Caco-2 (cell line): ENCODE data around the gene S100A5. TPM values are rescaled to one million over a fixed set of nuclear protein-coding genes. Genes with fewer than 3 reads are reported as not detected.

Source experiments
- BruUV-seq: library from RNA; stranded (reverse); fragments of 400-500 nt; replicated peaks from 2 replicates; lab custom pipeline; 2021; lab: Mats Ljungman, UMichigan
- CTCF ChIA-PET: fragments of 300-600 bp; sonication (Branson Sonifier 250); formaldehyde crosslinking; loops from one replicate; lab custom pipeline; 2022; ENCODE audit warnings: antibody characterized with exemption; lab: Charles Lee
- POLR2A ChIA-PET: fragments of 300-600 bp; sonication (Branson Sonifier 250); formaldehyde crosslinking; loops from one replicate; lab custom pipeline; 2022; ENCODE audit warnings: antibody characterized with exemption; lab: Charles Lee
- DNase-seq, 2 experiments: peaks; one replicate each; pipeline versions ENCODE4 v3.0.0 to v3.0.0-alpha.2; 2020 to 2022
- H3K27me3 ChIP-seq: replicated peaks from 2 replicates; pipeline ENCODE4 v1.6.0; 2011; ENCODE audit warnings: low read length; ENCODE audit not compliant: control insufficient read depth, insufficient read depth
- H3K36me3 ChIP-seq: 2 replicates; pipeline ENCODE4 v1.5.1; 2011; ENCODE audit warnings: low read length; ENCODE audit not compliant: control insufficient read depth, insufficient read depth
- H3K4me1 ChIP-seq: fragments of 250-450 bp; sonication (Bioruptor Pico); 2 replicates; pipeline ENCODE4 v1.5.1; 2020; ENCODE audit warnings: mild to moderate bottlenecking
- H3K4me3 ChIP-seq: 2 replicates; pipeline ENCODE4 v1.5.1; 2011; ENCODE audit warnings: low read depth, mild to moderate bottlenecking, control low read depth, low read length
- H3K9me3 ChIP-seq: fragments of 250-450 bp; sonication (Bioruptor Pico); 2 replicates; pipeline ENCODE4 v1.5.1; 2020; ENCODE audit warnings: mild to moderate bottlenecking, moderate library complexity
- H3K27ac Mint-ChIP-seq: one replicate; pipeline ENCODE4 v1.8.0; 2022; ENCODE audit warnings: mixed read lengths; ENCODE audit not compliant: unreplicated experiment
- H3K27me3 Mint-ChIP-seq: one replicate; pipeline ENCODE4 v1.8.0; 2022; ENCODE audit warnings: mixed read lengths; ENCODE audit not compliant: insufficient read depth, unreplicated experiment
- H3K36me3 Mint-ChIP-seq: one replicate; pipeline ENCODE4 v1.8.0; 2022; ENCODE audit warnings: mild to moderate bottlenecking, mixed read lengths; ENCODE audit not compliant: insufficient read depth, unreplicated experiment
- H3K4me1 Mint-ChIP-seq: one replicate; pipeline ENCODE4 v1.8.0; 2022; ENCODE audit warnings: low read depth, mixed read lengths; ENCODE audit not compliant: unreplicated experiment
- H3K4me3 Mint-ChIP-seq: one replicate; pipeline ENCODE4 v1.8.0; 2022; ENCODE audit warnings: mild to moderate bottlenecking, moderate library complexity, mixed read lengths; ENCODE audit not compliant: unreplicated experiment
- H3K9me3 Mint-ChIP-seq: one replicate; pipeline ENCODE4 v1.8.0; 2022; ENCODE audit warnings: mixed read lengths; ENCODE audit not compliant: unreplicated experiment
- intact Hi-C: fragments of 100-400 bp; cut with micrococcal nuclease; formaldehyde crosslinking; loops from one replicate; pipeline ENCODE4 v1.10.0; 2022; ENCODE audit not compliant: unreplicated experiment
- total RNA-seq: library from RNA; stranded (reverse); gene quantifications from 2 replicates; pipeline ENCODE4 v1.2.3, GENCODE V29; 2022
- TF ChIP-seq, protein P1 (sequence below), 2 experiments: fragments of 200-600 bp in 1 of 2; IDR thresholded peaks; 1 replicate in 1 of 2; 2 replicates in 1 of 2; pipeline versions ENCODE4 v1.5.1 to v1.8.0; 2011 to 2022; ENCODE audit warnings: antibody characterized with exemption in 1 of 2, control low read depth in 1 of 2, inconsistent platforms in 1 of 2, low read depth in 1 of 2, low read length in 1 of 2, mild to moderate bottlenecking in 1 of 2, moderate library complexity in 1 of 2; ENCODE audit not compliant: insufficient read depth in 1 of 2, severe bottlenecking in 1 of 2, unreplicated experiment in 1 of 2

Gene S100A5
- total RNA-seq, 1 experiment from 2014 or later = not detected

DNA sequence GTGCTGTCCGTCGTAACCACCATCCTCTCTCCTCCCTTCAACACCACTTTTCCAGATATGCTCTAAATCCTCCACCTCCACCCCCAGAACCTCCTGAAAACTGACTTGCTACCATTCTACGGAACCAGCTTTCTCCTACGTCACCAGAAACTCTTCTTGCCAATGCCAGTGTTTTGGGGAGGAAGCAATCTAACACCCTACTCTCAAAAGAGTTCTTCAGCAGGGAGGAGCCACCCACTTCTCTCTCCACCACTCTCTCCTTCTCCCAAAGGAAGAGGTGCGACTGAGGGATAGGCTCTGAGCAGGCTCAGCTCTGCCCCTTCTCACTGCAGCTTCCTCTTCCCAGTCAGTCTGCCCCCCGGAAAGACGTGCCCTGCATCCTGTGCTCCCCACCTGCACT, 31.0 kb upstream of the S100A5 start:
- H3K36me3 ChIP-seq = no peaks in the 10 kb centered on the region
- no TSS peak for BruUV-seq
- DNase-seq = no peak
- no peaks in the 10 kb centered on the region for H3K9me3 ChIP-seq
- Mint-ChIP-seq H3K27ac (peak overlapping the region; percentile 29), H3K9me3 (no peaks in the 10 kb centered on the region), H3K4me1 (peaks cover 65% of the 10 kb centered on the region), H3K36me3 (peaks cover 15% of the 10 kb centered on the region), H3K4me3 (no peak overlapping the region), H3K27me3 (no peaks in the 10 kb centered on the region)
- no peaks in the 10 kb centered on the region for H3K27me3 ChIP-seq
- TF ChIP-seq, protein P1, sequence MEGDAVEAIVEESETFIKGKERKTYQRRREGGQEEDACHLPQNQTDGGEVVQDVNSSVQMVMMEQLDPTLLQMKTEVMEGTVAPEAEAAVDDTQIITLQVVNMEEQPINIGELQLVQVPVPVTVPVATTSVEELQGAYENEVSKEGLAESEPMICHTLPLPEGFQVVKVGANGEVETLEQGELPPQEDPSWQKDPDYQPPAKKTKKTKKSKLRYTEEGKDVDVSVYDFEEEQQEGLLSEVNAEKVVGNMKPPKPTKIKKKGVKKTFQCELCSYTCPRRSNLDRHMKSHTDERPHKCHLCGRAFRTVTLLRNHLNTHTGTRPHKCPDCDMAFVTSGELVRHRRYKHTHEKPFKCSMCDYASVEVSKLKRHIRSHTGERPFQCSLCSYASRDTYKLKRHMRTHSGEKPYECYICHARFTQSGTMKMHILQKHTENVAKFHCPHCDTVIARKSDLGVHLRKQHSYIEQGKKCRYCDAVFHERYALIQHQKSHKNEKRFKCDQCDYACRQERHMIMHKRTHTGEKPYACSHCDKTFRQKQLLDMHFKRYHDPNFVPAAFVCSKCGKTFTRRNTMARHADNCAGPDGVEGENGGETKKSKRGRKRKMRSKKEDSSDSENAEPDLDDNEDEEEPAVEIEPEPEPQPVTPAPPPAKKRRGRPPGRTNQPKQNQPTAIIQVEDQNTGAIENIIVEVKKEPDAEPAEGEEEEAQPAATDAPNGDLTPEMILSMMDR (IDR thresholded peaks at IDR 0.05; ENCODE audit: insufficient read depth in 1 of 2, low read depth in 1 of 2, low read length in 1 of 2, severe bottlenecking in 1 of 2, unreplicated experiment in 1 of 2) = no peak
- CTCF ChIA-PET = interaction anchor here (0.6 to 3.1 kb wide), 9 partner anchors 27 to 61 kb away, joined by 3 to 25 read pairs (median 4); partner anchors contain the start of genes S100A1, S100A13, S100A14 and S100A16
- intact Hi-C loops = loop anchor here (1.0 to 2.0 kb wide), 2 partner anchors 46 to 55 kb away; partner anchors contain the start of gene S100A13
- H3K4me1 ChIP-seq = peaks cover 58% of the 10 kb centered on the region
- no peak overlapping the region for H3K4me3 ChIP-seq
- POLR2A ChIA-PET = interaction anchor here (1.1 to 1.7 kb wide), 3 partner anchors 44 to 63 kb away, joined by 3 to 6 read pairs (median 4); partner anchors contain the start of genes S100A13 and S100A14

DNA sequence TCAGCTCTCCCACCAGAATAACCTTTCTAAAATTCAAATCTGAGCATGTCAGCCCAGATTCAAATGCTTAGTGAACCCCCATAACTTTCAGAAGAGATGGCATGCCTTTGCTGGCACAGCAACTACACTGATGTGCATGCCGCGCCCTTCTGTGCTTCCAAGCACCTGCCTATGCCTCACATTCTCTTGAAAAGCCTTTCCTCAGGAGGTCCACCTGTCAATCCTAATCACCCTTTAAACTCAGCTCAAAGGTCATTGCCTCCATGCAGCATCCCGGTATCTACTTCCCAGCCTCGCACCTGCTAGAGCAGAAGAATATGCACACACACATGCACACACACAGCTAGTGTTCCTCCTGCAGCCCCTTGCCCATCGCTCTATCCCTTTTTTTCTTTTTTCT, 30.1 kb upstream of the S100A5 start:
- TF ChIP-seq, protein P1 (IDR thresholded peaks at IDR 0.05; ENCODE audit: insufficient read depth in 1 of 2, low read depth in 1 of 2, low read length in 1 of 2, severe bottlenecking in 1 of 2, unreplicated experiment in 1 of 2) = no peak
- no peaks in the 10 kb centered on the region for H3K9me3 ChIP-seq
- H3K27me3 Mint-ChIP-seq = no peaks in the 10 kb centered on the region
- H3K4me1 Mint-ChIP-seq = peaks cover 65% of the 10 kb centered on the region
- no TSS peak for BruUV-seq
- H3K4me1 ChIP-seq = peaks cover 58% of the 10 kb centered on the region
- peak; percentile 44 to 63 for DNase-seq
- no peak overlapping the region for H3K4me3 Mint-ChIP-seq
- H3K27ac Mint-ChIP-seq = peak overlapping the region; percentile 30
- no peaks in the 10 kb centered on the region for H3K27me3 ChIP-seq
- ChIA-PET CTCF (interaction anchor here (0.6 to 3.1 kb wide), 8 partner anchors 19 to 75 kb away, joined by 3 to 25 read pairs (median 4); partner anchors contain the start of genes S100A13 and S100A14), POLR2A (interaction anchor here (0.7 to 1.7 kb wide), 4 partner anchors 42 to 63 kb away, joined by 4 to 12 read pairs (median 5); partner anchors contain the start of genes CHTOP, S100A13, S100A14 and S100A16)
- intact Hi-C loops = no loop called here
- no peaks in the 10 kb centered on the region for H3K9me3 Mint-ChIP-seq
- H3K36me3 ChIP-seq = no peaks in the 10 kb centered on the region
- H3K4me3 ChIP-seq = no peak overlapping the region
- H3K36me3 Mint-ChIP-seq = peaks cover 15% of the 10 kb centered on the region

GRCh38 chr1:153569465-153569864, 28.7 kb upstream of the S100A5 start:
- no TSS peak for BruUV-seq
- CTCF ChIA-PET = interaction anchor here (0.8 to 1.9 kb wide), 3 partner anchors 34 to 62 kb away, joined by 3 to 8 read pairs (median 5); partner anchors contain the start of genes S100A13 and S100A6
- H3K4me3 ChIP-seq = no peak overlapping the region
- DNase-seq = no peak
- H3K36me3 ChIP-seq = no peaks in the 10 kb centered on the region
- peaks cover 15% of the 10 kb centered on the region for H3K36me3 Mint-ChIP-seq
- intact Hi-C loops = loop anchor here (10.0 kb wide), 1 partner anchor 215 kb away; the partner anchor contains the start of gene S100A9
- peaks cover 71% of the 10 kb centered on the region for H3K4me1 Mint-ChIP-seq
- peak overlapping the region; percentile 98 for H3K27ac Mint-ChIP-seq
- no peak overlapping the region for H3K4me3 Mint-ChIP-seq
- no peaks in the 10 kb centered on the region for H3K9me3 Mint-ChIP-seq
- no peaks in the 10 kb centered on the region for H3K9me3 ChIP-seq
- no peaks in the 10 kb centered on the region for H3K27me3 ChIP-seq
- peaks cover 61% of the 10 kb centered on the region for H3K4me1 ChIP-seq
- POLR2A ChIA-PET = no interaction called here
- H3K27me3 Mint-ChIP-seq = no peaks in the 10 kb centered on the region
- TF ChIP-seq, protein P1 (IDR thresholded peaks at IDR 0.05; ENCODE audit: insufficient read depth in 1 of 2, low read depth in 1 of 2, low read length in 1 of 2, severe bottlenecking in 1 of 2, unreplicated experiment in 1 of 2) = no peak
